ENCODE data around the gene SUSD4. TPM values are rescaled to one million over a fixed set of nuclear protein-coding genes. Genes with fewer than 3 reads are reported as not detected.

The SUSD4 gene, protein sequence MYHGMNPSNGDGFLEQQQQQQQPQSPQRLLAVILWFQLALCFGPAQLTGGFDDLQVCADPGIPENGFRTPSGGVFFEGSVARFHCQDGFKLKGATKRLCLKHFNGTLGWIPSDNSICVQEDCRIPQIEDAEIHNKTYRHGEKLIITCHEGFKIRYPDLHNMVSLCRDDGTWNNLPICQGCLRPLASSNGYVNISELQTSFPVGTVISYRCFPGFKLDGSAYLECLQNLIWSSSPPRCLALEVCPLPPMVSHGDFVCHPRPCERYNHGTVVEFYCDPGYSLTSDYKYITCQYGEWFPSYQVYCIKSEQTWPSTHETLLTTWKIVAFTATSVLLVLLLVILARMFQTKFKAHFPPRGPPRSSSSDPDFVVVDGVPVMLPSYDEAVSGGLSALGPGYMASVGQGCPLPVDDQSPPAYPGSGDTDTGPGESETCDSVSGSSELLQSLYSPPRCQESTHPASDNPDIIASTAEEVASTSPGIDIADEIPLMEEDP
- total RNA-seq = under 0.01 TPM in 1 of 2 replicates, not detected in the other

DNA sequence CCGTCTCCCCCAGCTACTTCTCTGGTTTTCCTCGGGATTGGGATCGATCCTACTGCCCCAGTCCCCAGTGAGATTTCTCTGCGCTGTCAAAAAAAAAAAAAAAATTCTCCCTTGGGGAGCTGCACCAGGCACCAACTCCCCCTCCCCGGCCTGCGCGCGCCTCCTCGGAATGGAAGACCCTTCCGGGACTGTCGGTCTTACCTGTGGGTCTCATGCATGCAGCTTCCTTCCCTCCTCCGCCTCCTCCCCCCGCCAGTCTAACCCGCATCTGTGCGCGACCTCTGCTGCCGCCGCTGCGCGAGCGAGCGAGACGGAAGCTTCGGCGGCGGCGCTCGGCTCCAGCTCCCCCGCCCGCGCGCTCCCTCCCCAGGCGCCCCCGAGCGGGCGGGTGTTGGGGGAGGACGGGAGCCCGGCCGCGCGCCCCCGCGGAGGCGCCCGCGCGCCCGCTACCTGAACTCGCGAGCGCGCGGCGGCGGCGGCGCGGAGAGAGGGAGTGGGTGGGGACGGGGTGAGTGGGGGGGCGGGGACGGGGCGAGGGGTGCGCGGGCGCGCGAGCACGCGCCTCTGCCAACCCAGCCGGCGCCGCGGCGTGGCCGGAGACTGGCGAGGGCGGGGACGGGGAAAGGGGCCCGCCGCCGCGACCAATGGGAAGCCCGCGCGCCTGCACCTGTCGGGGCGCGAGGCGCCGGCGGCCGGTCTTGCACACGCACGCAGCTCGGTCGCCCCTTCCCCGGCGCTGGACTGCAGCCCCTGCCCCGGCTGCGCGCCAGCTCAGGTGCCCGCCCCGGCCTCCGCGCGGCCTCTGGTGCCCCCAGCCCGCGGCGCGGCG lies at the start of gene SUSD4:
Gene SUSD4, minus strand, starts transcription at position 321 of the 829 bp plus-strand sequence. CDS start 751 bp downstream, outside the sequence.

DNA sequence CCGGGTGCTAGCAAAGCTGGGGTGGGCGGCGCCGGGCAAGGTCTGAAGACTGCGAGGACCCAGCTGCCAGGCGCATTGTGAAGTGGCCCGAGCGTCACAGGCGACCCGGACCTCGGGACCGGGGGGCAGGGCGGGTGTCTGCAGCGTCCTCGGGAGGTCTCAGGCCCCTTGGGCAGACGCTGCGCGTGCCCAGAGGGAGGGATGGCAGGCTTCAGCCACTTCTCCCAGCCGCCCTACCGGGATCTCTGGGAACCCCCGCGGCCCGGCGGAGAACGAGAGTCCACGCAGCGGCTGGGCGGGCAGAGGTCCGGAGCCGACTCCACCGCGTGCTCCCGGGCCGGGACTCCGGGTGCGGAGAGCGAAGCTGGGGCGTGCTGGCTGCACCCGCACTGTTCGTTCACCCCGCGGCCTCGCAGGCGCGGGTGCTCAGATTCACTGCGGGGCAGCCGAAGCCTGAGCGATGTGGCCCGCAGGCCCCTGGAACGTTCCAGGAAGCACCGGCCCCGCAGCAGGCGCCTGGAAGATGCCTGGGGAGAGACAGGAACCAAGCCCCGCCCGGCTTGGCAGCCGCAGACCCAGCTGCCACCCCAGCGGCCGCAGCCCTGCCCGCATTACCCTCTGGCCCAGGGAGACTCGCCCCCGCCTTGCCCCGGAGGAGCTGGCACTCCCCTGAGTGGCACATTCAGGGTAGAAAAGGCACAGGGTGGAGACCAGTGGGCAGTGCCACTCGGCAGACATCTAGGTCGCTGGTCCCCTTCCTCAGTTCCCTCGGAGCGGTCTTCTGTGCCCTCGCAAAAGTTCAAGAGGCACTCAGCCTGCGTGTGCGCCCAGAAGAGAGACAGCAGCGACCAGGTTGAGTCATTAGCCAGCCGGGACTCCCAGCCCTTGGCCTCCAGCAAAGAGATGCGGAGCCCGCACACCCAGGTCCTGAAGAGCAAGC lies 29.6 kb upstream of the SUSD4 start, which contains the start of gene CCDC185:
Gene CCDC185, plus strand, starts transcription at position 141 of the 940 bp plus-strand sequence. Its CDS starts 61 bp downstream, at position 202.

Other genes starting within 250 kb of the SUSD4 start
- under 0.01 TPM in 1 of 2 replicates, not detected in the other for gene TLR5, start 220.9 kb downstream of the SUSD4 start, total RNA-seq
- gene CCDC185, start 29.2 kb upstream of the SUSD4 start, total RNA-seq = not detected in 2 replicates

All from bronchial smooth muscle cell (primary cell).